Stimulated activated CD4-positive, alpha-beta T cell treated with anti-CD3 and anti-CD28 coated beads, Interleukin-1b, Interleukin-23, amount 100 ng/mL, for 4 hours (primary cell): ENCODE measurements around the gene RANBP17.

Experiments
- DNase-seq, 2 donors: peaks; one replicate each; pipeline ENCODE4 v3.0.0-alpha.2; 2020; ENCODE audit warnings: low read depth in 2 of 2

RANBP17 gene

GRCh38 chr5:171316258-171317121 lies 454.7 kb downstream of the RANBP17 start:
- DNase-seq = no peak

- no peak for DNase-seq
Measured at GRCh38 chr5:171317230-171317629, 455.4 kb downstream of the RANBP17 start.

- no peak for DNase-seq
Measured at GRCh38 chr5:171318026-171318425, 456.2 kb downstream of the RANBP17 start.

- no peak for DNase-seq
Measured at GRCh38 chr5:171321447-171321846, 459.6 kb downstream of the RANBP17 start.

- no peak for DNase-seq
Measured at GRCh38 chr5:171322527-171322926, 460.7 kb downstream of the RANBP17 start.

GRCh38 chr5:171323007-171323406 lies 461.2 kb downstream of the RANBP17 start:
- no peak for DNase-seq

- DNase-seq = no peak
Measured at GRCh38 chr5:171323806-171324632, 462.2 kb downstream of the RANBP17 start.

- no peak for DNase-seq
Measured at GRCh38 chr5:171330021-171330420, 468.2 kb downstream of the RANBP17 start.

GRCh38 chr5:171335616-171336015 lies 473.8 kb downstream of the RANBP17 start:
- no peak for DNase-seq

GRCh38 chr5:171336521-171337209 lies 474.8 kb downstream of the RANBP17 start:
- no peak for DNase-seq

- DNase-seq = no peak
Measured at GRCh38 chr5:171337210-171337569, 475.4 kb downstream of the RANBP17 start.

GRCh38 chr5:171340042-171340441 lies 478.2 kb downstream of the RANBP17 start:
- no peak for DNase-seq

- DNase-seq = no peak
Measured at GRCh38 chr5:171340491-171340890, 478.7 kb downstream of the RANBP17 start.

- DNase-seq = peak in 1 of 2 donors; percentile 2
Measured at GRCh38 chr5:171342362-171343111, 480.7 kb downstream of the RANBP17 start.

- DNase-seq = no peak
Measured at GRCh38 chr5:171344936-171345608, 483.3 kb downstream of the RANBP17 start.
